ENCODE results near the gene GRIP2.

GRIP2 gene

GRCh38 chr3:14448756-14449727, 91.1 kb downstream of the GRIP2 start:
- no peak for DNase-seq (ENCODE audit: extremely low spot score)
- no peak for TF ChIP-seq CTCF (IDR thresholded peaks at IDR 0.05; ENCODE audit: control extremely low read depth, extremely low read depth, low read depth, missing control alignments)
- POLR2A ChIA-PET = no interaction called here
- CTCF ChIA-PET = interaction anchor here (0.8 to 1.7 kb wide), 3 partner anchors 10 to 188 kb away, joined by 3 to 7 read pairs (median 3); no protein-coding TSS in a partner anchor

DNA sequence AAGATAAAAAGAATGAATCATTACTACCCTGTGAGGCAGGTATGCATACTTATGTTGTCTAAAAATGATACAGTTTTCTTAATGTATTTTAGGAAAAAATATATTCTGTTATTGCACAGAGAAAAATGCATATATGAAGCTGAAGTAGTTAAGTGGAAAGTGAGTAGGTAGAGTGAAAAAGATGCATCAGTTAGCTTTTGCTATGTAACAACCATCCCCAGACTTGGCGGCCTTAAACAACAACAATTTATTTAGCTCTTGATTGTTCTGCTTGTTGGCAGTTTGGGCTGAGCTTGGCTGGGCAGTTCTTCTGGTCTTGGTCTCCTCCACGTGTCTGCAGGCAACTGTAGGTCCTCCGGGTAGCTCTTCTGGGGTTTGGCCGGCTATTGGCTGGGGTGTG, 92.1 kb downstream of the GRIP2 start:
- DNase-seq (ENCODE audit: extremely low spot score) = no peak
- ChIA-PET POLR2A (no interaction called here), CTCF (interaction anchor here (0.8 to 1.7 kb wide), 2 partner anchors 9 to 13 kb away, joined by 3 to 7 read pairs; no protein-coding TSS in a partner anchor)
- TF ChIP-seq CTCF (IDR thresholded peaks at IDR 0.05; ENCODE audit: control extremely low read depth, extremely low read depth, low read depth, missing control alignments) = no peak

DNA sequence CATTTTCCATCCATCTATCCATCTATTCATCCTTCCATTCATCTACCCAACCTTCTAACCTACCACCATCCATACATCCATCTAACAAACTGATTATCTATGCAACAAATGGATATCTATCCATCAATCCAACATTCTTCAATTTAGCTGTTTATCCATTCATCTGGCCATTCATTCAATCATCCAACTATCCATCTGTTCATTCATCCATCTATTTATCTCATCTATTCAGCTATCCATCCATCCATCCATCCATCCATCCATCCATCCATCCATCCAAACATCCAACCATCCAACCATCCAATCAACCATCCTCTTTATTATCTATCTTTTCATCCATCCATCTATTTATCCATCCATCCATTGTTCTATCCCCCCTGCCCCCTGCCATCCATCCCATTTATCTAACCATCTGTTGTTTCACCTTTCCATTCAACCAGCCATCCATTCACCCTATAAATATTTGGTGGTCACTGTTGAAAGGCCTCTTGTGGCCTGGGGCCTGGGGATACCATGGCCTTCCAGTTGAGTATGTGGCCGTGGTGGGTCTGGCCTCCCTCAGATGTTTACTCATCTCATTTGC, 93.1 kb downstream of the GRIP2 start:
- POLR2A ChIA-PET = no interaction called here
- CTCF ChIA-PET = interaction anchor here (1.2 to 1.3 kb wide), 2 partner anchors 9 to 11 kb away, joined by 3 to 4 read pairs; no protein-coding TSS in a partner anchor
- no peak for TF ChIP-seq CTCF (IDR thresholded peaks at IDR 0.05; ENCODE audit: control extremely low read depth, extremely low read depth, low read depth, missing control alignments)
- DNase-seq (ENCODE audit: extremely low spot score) = no peak

- POLR2A ChIA-PET = no interaction called here
- CTCF ChIA-PET = interaction anchor here (0.9 to 1.2 kb wide), 2 partner anchors 10 to 185 kb away, joined by 3 read pairs; no protein-coding TSS in a partner anchor
- DNase-seq (ENCODE audit: extremely low spot score) = no peak
- no peak for TF ChIP-seq CTCF (IDR thresholded peaks at IDR 0.05; ENCODE audit: control extremely low read depth, extremely low read depth, low read depth, missing control alignments)
These were observed 94.4 kb downstream of the GRIP2 start for GRCh38 chr3:14445773-14446172.

GRCh38 chr3:14444380-14444779, 95.8 kb downstream of the GRIP2 start:
- POLR2A ChIA-PET = no interaction called here
- TF ChIP-seq CTCF (IDR thresholded peaks at IDR 0.05; ENCODE audit: control extremely low read depth, extremely low read depth, low read depth, missing control alignments) = no peak
- CTCF ChIA-PET = interaction anchor here (0.7 kb wide), 1 partner anchor 241 kb away, joined by 3 read pairs; no protein-coding TSS in a partner anchor
- DNase-seq (ENCODE audit: extremely low spot score) = no peak

GRCh38 chr3:14441920-14442300, 98.2 kb downstream of the GRIP2 start:
- DNase-seq (ENCODE audit: extremely low spot score) = no peak
- no peak for TF ChIP-seq CTCF (IDR thresholded peaks at IDR 0.05; ENCODE audit: control extremely low read depth, extremely low read depth, low read depth, missing control alignments)
- POLR2A ChIA-PET = no interaction called here
- CTCF ChIA-PET = interaction anchor here (1.1 to 1.8 kb wide), 6 partner anchors 10 to 180 kb away, joined by 3 to 7 read pairs (median 5); no protein-coding TSS in a partner anchor
